HepG2 (cell line): ENCODE data around the gene THSD8. TPM values are rescaled to one million over a fixed set of nuclear protein-coding genes. Genes with fewer than 3 reads are reported as not detected.

Experiments
- ATAC-seq: fragments of 200-7000 bp; cut with Tn5 transposase; 3 replicates; pipeline ENCODE4 v1.9.1; 2020; ENCODE audit warnings: mild to moderate bottlenecking, moderate library complexity
- BruUV-seq: library from RNA; stranded (reverse); fragments of 400-500 nt; replicated peaks from 2 replicates; lab custom pipeline; 2021; lab: Mats Ljungman, UMichigan
- CTCF ChIA-PET: fragments of 300-600 bp; formaldehyde crosslinking; extraction: SDS; loops from one replicate; lab custom pipeline; 2021; ENCODE audit warnings: low total read pairs, inconsistent platforms, low intra/inter-chr PET ratio; lab: Yijun Ruan, JAX
- POLR2A ChIA-PET: fragments of 350-600 bp; sonication (Branson Sonifier 250); formaldehyde crosslinking; loops from one replicate; lab custom pipeline; 2020; ENCODE audit warnings: antibody characterized with exemption, inconsistent platforms; lab: Yijun Ruan, JAX
- DNase-seq: peaks from one replicate; pipeline ENCODE4 v3.0.0-alpha.2; 2015; ENCODE audit warnings: low spot score
- FAIRE-seq: peaks from 3 replicates; lab custom pipeline; 2011; peaks lifted over from hg19 to GRCh38; lab: Jason Lieb, UNC
- H2AFZ ChIP-seq: one replicate; pipeline ENCODE4 v1.6.1; 2011; ENCODE audit warnings: low read length, inconsistent platforms
- H3K27ac ChIP-seq: fragments of 300-600 bp; 3 replicates; pipeline ENCODE4 v1.8.0; 2011; ENCODE audit warnings: mixed run types, mild to moderate bottlenecking, mixed read lengths, low read length, inconsistent platforms; ENCODE audit not compliant: insufficient read depth; ENCODE audit errors: extremely low read length
- H3K27me3 ChIP-seq, 2 experiments: fragments of 200-600 bp in 1 of 2; 2 replicates in 1 of 2; 3 replicates in 1 of 2; pipeline versions ENCODE4 v1.6.0 to v1.8.0; 2011; ENCODE audit warnings: low read length in 2 of 2, mild to moderate bottlenecking in 2 of 2, moderate library complexity in 2 of 2, inconsistent platforms in 1 of 2; ENCODE audit not compliant: insufficient read depth in 2 of 2, control insufficient read depth in 1 of 2
- H3K36me3 ChIP-seq, 2 experiments: fragments of 200-600 bp in 1 of 2; replicated peaks in 1 of 2; 2 replicates in 1 of 2; 3 replicates in 1 of 2; pipeline versions ENCODE4 v1.5.1 to v1.8.0; 2011; ENCODE audit warnings: low read length in 2 of 2, inconsistent platforms in 1 of 2; ENCODE audit not compliant: insufficient read depth in 2 of 2, control insufficient read depth in 1 of 2
- H3K4me1 ChIP-seq: 2 replicates; pipeline ENCODE4 v1.5.1; 2012; ENCODE audit warnings: low read length, inconsistent platforms; ENCODE audit not compliant: insufficient read depth
- H3K4me2 ChIP-seq: 2 replicates; pipeline ENCODE4 v1.6.0; 2011; ENCODE audit warnings: low read depth, low read length, inconsistent platforms
- H3K4me3 ChIP-seq, 3 experiments: fragments of 200-600 bp in 1 of 3; sonication (generic), shearing (Covaris generic) in 1 of 3; replicated peaks in 1 of 3; 2 replicates each; pipeline ENCODE4 v1.5.1; 2011 to 2016; ENCODE audit warnings: low read length in 3 of 3, inconsistent platforms in 2 of 3, low read depth in 2 of 3, mild to moderate bottlenecking in 2 of 3, control low read depth in 1 of 3, mixed read lengths in 1 of 3; ENCODE audit not compliant: insufficient read depth in 1 of 3
- H3K79me2 ChIP-seq: one replicate; pipeline ENCODE4 v1.6.1; 2011; ENCODE audit warnings: low read length, inconsistent platforms; ENCODE audit not compliant: insufficient read depth
- H3K9ac ChIP-seq: 2 replicates; pipeline ENCODE4 v1.6.0; 2011; ENCODE audit warnings: mild to moderate bottlenecking, low read depth, low read length, inconsistent platforms; ENCODE audit not compliant: insufficient read depth
- H3K9me3 ChIP-seq: 2 replicates; pipeline ENCODE4 v1.5.1; 2012; ENCODE audit warnings: mild to moderate bottlenecking, low read length
- H4K20me1 ChIP-seq: 2 replicates; pipeline ENCODE4 v1.6.0; 2011; ENCODE audit warnings: inconsistent platforms, mild to moderate bottlenecking, low read length, moderate library complexity; ENCODE audit not compliant: insufficient read depth
- CREB1 ChIP-seq, 2 experiments: fragments of 450-650 bp in 1 of 2; IDR thresholded peaks; 2 replicates each; pipeline ENCODE4 v1.6.1; 2016 to 2017; ENCODE audit warnings: control low read depth in 1 of 2, mild to moderate bottlenecking in 1 of 2, missing compliant biosample characterization in 1 of 2, missing genetic modification characterization in 1 of 2
- FOXK1 ChIP-seq: sonication (generic); formaldehyde crosslinking; IDR thresholded peaks from 2 replicates; pipeline ENCODE4 v1.4.0; 2020; ENCODE audit warnings: low read depth, missing genetic modification reagents, borderline replicate concordance
- HMGA1 ChIP-seq: sonication (generic); formaldehyde crosslinking; conservative IDR thresholded peaks from 2 replicates; pipeline ENCODE4 v1.4.0; 2020; ENCODE audit warnings: missing genetic modification reagents
- HMGXB3 ChIP-seq: sonication (generic); formaldehyde crosslinking; IDR thresholded peaks from 2 replicates; pipeline ENCODE4 v1.4.0; 2020; ENCODE audit warnings: missing genetic modification reagents, borderline replicate concordance
- HNF4A ChIP-seq: sonication (generic); formaldehyde crosslinking; IDR thresholded peaks from 2 replicates; pipeline ENCODE4 v1.4.0; 2020; ENCODE audit warnings: missing genetic modification reagents
- HOXA7 ChIP-seq: sonication (generic); formaldehyde crosslinking; IDR thresholded peaks from 2 replicates; pipeline ENCODE4 v1.8.1; 2022; ENCODE audit warnings: mild to moderate bottlenecking, missing genetic modification reagents, moderate library complexity
- RCOR2 ChIP-seq: IDR thresholded peaks from 2 replicates; pipeline ENCODE4 v1.6.1; 2016; ENCODE audit warnings: missing biosample characterization, missing genetic modification reagents
- REPIN1 ChIP-seq: sonication (generic); formaldehyde crosslinking; IDR thresholded peaks from 2 replicates; pipeline ENCODE4 v1.8.0; 2022; ENCODE audit warnings: missing genetic modification reagents, low read depth, mild to moderate bottlenecking, borderline replicate concordance
- SMAD3 ChIP-seq: sonication (generic); formaldehyde crosslinking; IDR thresholded peaks from 2 replicates; pipeline ENCODE4 v1.4.0; 2020; ENCODE audit warnings: missing genetic modification reagents
- THRA ChIP-seq: sonication (generic); formaldehyde crosslinking; IDR thresholded peaks from 2 replicates; pipeline ENCODE4 v1.4.0; 2020; ENCODE audit warnings: missing genetic modification reagents, borderline replicate concordance
- WIZ ChIP-seq: sonication (generic); formaldehyde crosslinking; IDR thresholded peaks from 2 replicates; pipeline ENCODE4 v1.5.1; 2020; ENCODE audit warnings: mild to moderate bottlenecking, missing genetic modification reagents
- ZIK1 ChIP-seq: sonication (generic); formaldehyde crosslinking; IDR thresholded peaks from 2 replicates; pipeline ENCODE4 v1.5.0; 2020; ENCODE audit warnings: mild to moderate bottlenecking, low read depth, missing genetic modification reagents, borderline replicate concordance
- ZMYM4 ChIP-seq: sonication (generic); formaldehyde crosslinking; IDR thresholded peaks from 2 replicates; pipeline ENCODE4 v1.8.1; 2023; ENCODE audit warnings: mild to moderate bottlenecking, missing genetic modification reagents
- ZNF205 ChIP-seq: IDR thresholded peaks from 2 replicates; pipeline ENCODE4 v1.6.1; 2018; ENCODE audit warnings: missing biosample characterization, missing genetic modification reagents
- WGBS: methylation state at CpG from one replicate; pipeline ENCODE4 v1.1.6; 2017; ENCODE audit warnings: low lambda C conversion rate; 5-methylcytosine and 5-hydroxymethylcytosine counted together
- in situ Hi-C: cut with HindIII; loops from 2 replicates; pipeline ENCODE4 v1.10.0; 2017; ENCODE audit warnings: low pct_unique_long_range_greater_than_20kb; ENCODE audit not compliant: extremely low pct_ligation_motif_present
- intact Hi-C: fragments of 100-400 bp; cut with micrococcal nuclease; formaldehyde crosslinking; loops from one replicate; pipeline ENCODE4 v1.10.0; 2022; ENCODE audit not compliant: unreplicated experiment
- polyA plus RNA-seq, 8 experiments: library from polyadenylated mRNA; depleted of rRNA in 3 of 8; stranded (reverse) in 7 of 8; unstranded in 1 of 8; fragments of >200 nt; fragmentation: Illumina TruSeq in 4 of 8; extraction: Trizol in 4 of 8; gene quantifications; 2 replicates each; pipeline versions ENCODE4 v1.2.1 to v1.2.3, GENCODE V29; 2011 to 2016; ENCODE audit warnings: low read depth in 4 of 8, missing spikeins in 1 of 8, mixed read lengths in 1 of 8; ENCODE audit not compliant: insufficient read depth in 1 of 8
- total RNA-seq, 5 experiments: library from RNA; depleted of rRNA; stranded (reverse); fragments of >200 nt; fragmentation: Illumina TruSeq; extraction: Trizol; gene quantifications; 2 replicates each; pipeline ENCODE4 v1.2.3, GENCODE V29; 2016; ENCODE audit warnings: low read depth in 1 of 5
- TF ChIP-seq, protein P1 (sequence below): IDR thresholded peaks from 2 replicates; pipeline ENCODE4 v1.6.1; 2016

Gene THSD8
- total and polyA plus RNA-seq, 2 of the 13 experiments (the other 11 are each of a cell fraction or from before 2014, with no cell fraction given) = 4.8 to 14.9 TPM

DNA sequence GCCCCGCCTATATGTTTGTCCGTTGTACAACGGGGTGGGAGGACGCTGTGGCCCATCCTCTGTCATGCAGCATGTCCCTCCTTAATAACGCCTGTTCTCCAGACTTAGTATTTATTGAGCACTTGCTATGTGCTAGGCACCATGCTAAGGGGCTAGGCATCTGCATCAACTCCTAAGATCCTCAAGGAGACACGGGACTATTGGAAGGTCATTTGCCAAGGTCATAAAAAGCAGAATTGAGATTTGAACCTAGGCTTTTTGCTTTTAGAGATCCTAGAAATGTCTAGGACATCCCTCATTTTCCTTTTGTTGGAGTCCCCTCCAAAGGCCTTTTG lies 34.6 kb downstream of the THSD8 start:
- H3K4me2 ChIP-seq = peak overlapping the region; percentile 67
- peak overlapping the region in 1 of 3 experiments; percentile 67; a peak in 1 of 6 replicates for H3K4me3 ChIP-seq
- FAIRE-seq (no peak), ATAC-seq (no peak), DNase-seq (no peak)
- H4K20me1 ChIP-seq = no peaks in the 10 kb centered on the region
- peak; percentile 76; the same call in 1 of the 2 replicates for TF ChIP-seq REPIN1 (CRISPR knock-in tag)
- TF ChIP-seq ZIK1 (CRISPR knock-in tag) = no peak
- peak; percentile 6; the same call in 1 of the 2 replicates for TF ChIP-seq ZMYM4
- TF ChIP-seq SMAD3 (CRISPR knock-in tag) = 0 out of 2 replicates have a peak, but pooled peaks have one; percentile 3
- TF ChIP-seq WIZ (CRISPR knock-in tag) = 0 out of 2 replicates have a peak, but pooled peaks have one; percentile 7
- TF ChIP-seq CREB1 (IDR thresholded peaks at IDR 0.05) = no peak
- peak; percentile 53; the same call in 1 of the 2 replicates for TF ChIP-seq CREB1 (CRISPR knock-in tag; IDR thresholded peaks at IDR 0.05)
- TF ChIP-seq HNF4A = no peak
- 0 out of 2 replicates have a peak, but pooled peaks have one; percentile 48 for TF ChIP-seq FOXK1 (CRISPR knock-in tag)
- TF ChIP-seq ZNF205 (CRISPR knock-in tag) = peak; percentile 53; the same call in 1 of the 2 replicates
- TF ChIP-seq HMGA1 (CRISPR knock-in tag) = no peak
- TF ChIP-seq, protein P1, sequence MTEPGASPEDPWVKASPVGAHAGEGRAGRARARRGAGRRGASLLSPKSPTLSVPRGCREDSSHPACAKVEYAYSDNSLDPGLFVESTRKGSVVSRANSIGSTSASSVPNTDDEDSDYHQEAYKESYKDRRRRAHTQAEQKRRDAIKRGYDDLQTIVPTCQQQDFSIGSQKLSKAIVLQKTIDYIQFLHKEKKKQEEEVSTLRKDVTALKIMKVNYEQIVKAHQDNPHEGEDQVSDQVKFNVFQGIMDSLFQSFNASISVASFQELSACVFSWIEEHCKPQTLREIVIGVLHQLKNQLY (CRISPR knock-in tag) = 0 out of 2 replicates have a peak, but pooled peaks have one; percentile 3
- TF ChIP-seq RCOR2 = 0 out of 2 replicates have a peak, but pooled peaks have one; percentile 5
- TF ChIP-seq HOXA7 (CRISPR knock-in tag) = no peak
- TF ChIP-seq THRA (CRISPR knock-in tag) = peak; percentile 5; the same call in 1 of the 2 replicates
- TF ChIP-seq HMGXB3 = 0 out of 2 replicates have a peak, but pooled peaks have one; percentile 3
- no peaks in the 10 kb centered on the region for H3K36me3 ChIP-seq
- no peak overlapping the region for H2AFZ ChIP-seq
- in situ Hi-C loops (loop anchor here (5.0 kb wide), 1 partner anchor 64 kb away; no protein-coding TSS in a partner anchor), intact Hi-C loops (no loop called here)
- H3K9me3 ChIP-seq = no peaks in the 10 kb centered on the region
- H3K27ac ChIP-seq = no peak overlapping the region
- H3K9ac ChIP-seq = no peak overlapping the region
- H3K79me2 ChIP-seq = no peaks in the 10 kb centered on the region
- ChIA-PET CTCF (no interaction called here), POLR2A (no interaction called here)
- peaks cover 51% of the 10 kb centered on the region for H3K4me1 ChIP-seq
- peaks cover 0 to 21% of the 10 kb centered on the region in 2 experiments; a peak in 2 of 5 replicates for H3K27me3 ChIP-seq
- BruUV-seq = no TSS peak
- WGBS = 0% methylated on average over 1 of the region's 6 CpGs
